ENCODE results near the gene MIGA2.
"Not testable (repeated sequence)": the region's sequence is repeated elsewhere in the genome, so short reads cannot be mapped to it uniquely, and the experiment has no call there.

The MIGA2 gene, protein sequence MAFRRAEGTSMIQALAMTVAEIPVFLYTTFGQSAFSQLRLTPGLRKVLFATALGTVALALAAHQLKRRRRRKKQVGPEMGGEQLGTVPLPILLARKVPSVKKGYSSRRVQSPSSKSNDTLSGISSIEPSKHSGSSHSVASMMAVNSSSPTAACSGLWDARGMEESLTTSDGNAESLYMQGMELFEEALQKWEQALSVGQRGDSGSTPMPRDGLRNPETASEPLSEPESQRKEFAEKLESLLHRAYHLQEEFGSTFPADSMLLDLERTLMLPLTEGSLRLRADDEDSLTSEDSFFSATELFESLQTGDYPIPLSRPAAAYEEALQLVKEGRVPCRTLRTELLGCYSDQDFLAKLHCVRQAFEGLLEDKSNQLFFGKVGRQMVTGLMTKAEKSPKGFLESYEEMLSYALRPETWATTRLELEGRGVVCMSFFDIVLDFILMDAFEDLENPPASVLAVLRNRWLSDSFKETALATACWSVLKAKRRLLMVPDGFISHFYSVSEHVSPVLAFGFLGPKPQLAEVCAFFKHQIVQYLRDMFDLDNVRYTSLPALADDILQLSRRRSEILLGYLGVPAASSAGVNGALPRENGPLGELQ

DNA sequence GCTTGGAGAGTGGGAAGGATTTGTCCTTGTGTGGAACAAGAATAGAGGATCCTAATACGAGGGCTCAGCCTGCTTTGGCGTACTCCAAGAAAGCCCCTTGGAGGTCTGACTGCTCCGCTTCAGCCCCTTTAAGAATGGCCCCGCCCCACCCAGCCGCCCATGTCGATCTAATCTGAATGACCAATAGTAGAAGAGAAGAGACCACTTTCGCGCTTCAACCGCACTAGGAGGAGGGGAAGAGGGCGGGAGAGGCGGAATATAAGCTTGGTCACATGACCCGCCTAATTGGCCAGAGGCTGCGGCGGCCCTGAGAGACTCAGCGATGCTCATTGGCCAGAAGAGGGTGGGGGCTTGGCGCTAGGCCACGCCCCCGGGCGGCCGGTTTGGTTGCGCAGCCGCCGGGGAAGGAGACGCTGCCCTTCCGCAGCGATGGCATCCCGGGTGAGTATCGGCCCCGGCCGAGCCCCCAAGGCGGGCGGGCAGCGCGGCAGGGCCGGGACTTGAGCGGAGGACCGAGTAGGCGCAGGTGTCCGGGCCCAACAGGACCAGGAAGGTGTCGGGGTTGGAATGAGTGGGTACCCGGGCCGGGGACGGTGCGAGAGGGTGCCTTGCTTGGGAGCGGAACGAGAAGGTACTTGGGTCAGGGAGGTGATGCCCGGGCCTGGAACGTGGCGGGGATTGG is at the start of gene MIGA2:
Gene MIGA2, plus strand, starts transcription at position 386 of the 682 bp plus-strand sequence. CDS start 3,969 bp downstream, outside the sequence.
- DNase-seq: peak; percentile 99

- no peak for DNase-seq
These were observed 49.8 kb upstream of the MIGA2 start for GRCh38 chr9:128986671-128987070.

DNA sequence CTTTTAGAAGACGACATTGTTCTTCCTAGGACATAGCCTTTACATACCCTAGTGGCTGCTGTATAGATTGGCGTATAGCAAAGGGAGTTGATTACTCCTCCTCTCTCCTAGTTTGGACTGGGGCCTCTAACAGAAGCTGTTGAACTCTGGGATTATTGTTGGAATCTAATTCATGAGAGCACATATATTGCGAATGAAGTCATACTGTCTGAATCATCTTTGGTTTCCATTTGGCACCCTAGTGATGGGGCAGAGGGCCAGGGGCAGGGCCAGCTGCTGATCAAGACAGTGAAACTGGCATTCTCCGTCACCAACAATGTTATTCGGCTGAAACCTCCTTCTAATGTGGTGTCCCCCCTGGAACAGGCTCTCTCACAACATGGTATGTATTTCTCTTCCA is 48.6 kb upstream of the MIGA2 start:
- no peak for DNase-seq

DNA sequence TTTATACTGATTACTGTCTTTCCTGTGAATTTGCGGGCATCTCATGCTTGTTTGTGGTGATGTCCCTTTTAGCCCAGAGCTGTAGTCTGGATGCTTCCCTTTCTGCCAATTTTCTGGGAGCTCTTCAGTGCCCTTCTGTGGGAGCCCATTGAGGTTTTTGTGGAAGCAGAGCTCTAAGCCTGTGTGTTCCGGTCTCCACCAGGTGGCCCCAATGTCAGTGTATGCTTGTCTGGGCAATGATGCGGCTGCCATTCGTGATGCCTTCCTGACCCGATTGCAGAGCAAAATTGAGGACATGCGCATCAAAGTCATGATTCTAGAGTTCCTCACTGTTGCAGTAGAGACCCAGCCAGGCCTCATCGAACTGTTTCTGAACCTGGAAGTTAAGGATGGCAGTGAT is 43.4 kb upstream of the MIGA2 start:
- no peak for DNase-seq

GRCh38 chr9:128995791-128996190 is 40.6 kb upstream of the MIGA2 start:
- no peak for DNase-seq

DNA sequence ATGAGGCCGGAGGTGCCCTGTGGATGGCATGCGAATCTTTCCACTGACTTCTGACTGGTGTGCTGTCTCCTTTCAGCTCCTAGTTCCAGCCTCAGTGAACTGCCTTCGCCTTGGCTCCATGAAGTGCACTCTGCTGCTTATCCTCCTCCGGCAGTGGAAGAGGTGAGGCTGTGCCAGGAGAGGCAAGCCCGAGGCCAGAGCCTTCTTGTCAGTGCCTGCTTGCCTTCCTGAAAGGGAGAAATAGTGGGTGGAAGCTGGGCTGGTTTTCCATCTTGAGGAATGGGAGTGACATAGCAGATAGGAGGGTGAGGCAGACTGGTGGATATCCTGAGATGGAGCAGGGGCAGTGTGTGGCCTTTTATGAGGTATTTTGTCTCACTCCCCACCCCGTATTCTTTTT is 38.0 kb upstream of the MIGA2 start:
- DNase-seq: no peak

DNA sequence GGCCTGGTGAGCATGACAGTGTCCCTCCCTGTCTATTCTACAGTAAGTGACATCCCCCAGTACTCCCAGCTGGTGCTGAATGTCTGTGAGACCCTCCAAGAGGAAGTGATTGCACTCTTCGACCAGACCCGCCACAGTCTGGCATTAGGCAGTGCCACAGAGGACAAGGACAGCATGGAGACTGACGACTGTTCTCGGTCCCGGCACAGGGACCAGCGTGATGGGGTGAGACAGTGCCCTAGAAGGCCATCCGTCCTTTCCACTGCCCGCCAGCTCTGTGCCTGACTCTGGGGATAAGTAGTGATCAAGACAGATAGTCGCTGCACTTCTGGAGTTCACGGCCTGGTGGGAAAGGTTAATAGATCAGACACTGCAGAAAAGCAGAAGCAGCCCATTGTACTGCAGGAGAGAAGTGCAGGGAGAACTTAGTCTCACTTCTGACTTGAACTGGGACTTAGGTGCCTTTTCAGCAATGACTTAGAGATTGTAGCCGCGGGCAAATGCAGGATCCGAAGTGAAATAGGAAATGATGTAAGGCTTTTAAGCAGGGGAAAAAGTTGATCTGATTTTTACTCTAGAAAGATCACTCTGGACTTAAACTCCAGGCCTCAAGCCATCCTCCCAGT is 36.7 kb upstream of the MIGA2 start:
- no peak for DNase-seq

DNA sequence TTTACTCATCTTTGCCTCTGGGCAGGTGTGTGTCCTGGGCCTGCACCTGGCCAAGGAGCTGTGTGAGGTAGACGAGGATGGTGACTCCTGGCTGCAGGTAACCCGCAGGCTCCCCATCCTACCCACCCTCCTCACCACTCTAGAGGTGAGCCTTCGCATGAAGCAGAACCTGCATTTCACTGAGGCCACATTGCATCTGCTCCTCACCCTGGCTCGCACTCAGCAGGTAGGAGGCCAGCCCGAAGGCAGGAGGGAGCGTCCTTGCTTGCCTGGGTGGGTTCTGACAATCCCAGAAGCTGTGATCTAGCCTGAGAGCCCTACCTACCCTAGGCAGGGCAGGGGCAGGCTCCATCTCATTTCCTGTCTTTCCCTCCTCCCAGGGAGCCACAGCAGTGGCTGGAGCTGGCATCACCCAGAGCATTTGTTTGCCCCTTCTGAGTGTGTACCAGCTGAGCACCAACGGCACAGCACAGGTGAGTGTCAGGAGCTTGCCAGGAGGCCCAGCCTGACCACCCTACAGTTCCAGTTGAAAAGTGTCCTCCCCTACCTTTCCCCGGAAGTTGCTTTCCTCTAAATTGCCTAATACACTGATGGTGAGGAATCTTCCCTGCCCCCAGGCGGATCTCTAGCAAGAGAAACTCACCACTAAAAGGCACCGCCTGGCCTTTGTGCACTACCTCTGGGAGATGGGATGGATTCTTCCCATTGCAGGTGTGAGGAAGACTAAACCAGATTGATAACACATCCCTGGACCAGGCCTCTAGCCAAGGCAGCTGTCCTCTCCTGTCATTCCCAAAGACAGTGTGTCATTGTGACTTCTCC is 34.7 kb upstream of the MIGA2 start:
- DNase-seq: no peak

GRCh38 chr9:129002992-129003391 is 33.4 kb upstream of the MIGA2 start:
- DNase-seq: no peak

- DNase-seq: not testable (repeated sequence)
These were observed 32.3 kb upstream of the MIGA2 start for GRCh38 chr9:129004173-129004572.

- no peak for DNase-seq
These were observed 31.0 kb upstream of the MIGA2 start for GRCh38 chr9:129005336-129005997.

DNA sequence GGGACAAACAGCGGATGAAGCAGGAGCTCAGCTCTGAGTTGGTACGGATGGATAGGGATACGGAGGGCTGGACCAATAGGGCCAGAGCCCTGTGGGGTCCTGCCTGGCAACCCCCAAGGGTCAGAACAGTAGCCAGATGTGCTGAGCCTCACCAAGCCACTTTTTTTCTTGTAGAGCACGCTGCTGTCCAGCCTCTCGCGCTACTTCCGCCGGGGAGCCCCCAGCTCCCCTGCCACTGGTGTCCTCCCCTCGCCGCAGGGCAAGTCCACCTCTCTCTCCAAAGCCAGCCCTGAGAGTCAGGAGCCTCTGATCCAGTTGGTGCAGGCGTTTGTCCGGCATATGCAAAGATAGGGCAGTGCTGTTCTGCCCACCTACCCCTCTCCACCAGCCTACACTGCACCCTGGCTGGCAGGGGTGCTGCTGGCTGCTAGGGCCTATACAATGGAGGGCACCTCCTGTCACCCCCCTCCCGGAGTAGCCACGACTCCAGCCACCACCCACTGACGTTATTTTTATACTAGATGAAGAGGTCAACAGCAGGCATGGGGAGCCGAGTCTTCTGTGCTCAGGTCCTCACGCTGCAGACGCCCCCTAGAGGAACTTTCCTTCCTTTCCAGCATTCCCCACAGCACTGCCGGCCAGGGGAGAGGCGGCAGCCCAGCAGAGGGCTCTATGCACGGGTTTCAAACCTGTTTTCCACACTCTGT is 29.9 kb upstream of the MIGA2 start:
- DNase-seq: peak; percentile 90

DNA sequence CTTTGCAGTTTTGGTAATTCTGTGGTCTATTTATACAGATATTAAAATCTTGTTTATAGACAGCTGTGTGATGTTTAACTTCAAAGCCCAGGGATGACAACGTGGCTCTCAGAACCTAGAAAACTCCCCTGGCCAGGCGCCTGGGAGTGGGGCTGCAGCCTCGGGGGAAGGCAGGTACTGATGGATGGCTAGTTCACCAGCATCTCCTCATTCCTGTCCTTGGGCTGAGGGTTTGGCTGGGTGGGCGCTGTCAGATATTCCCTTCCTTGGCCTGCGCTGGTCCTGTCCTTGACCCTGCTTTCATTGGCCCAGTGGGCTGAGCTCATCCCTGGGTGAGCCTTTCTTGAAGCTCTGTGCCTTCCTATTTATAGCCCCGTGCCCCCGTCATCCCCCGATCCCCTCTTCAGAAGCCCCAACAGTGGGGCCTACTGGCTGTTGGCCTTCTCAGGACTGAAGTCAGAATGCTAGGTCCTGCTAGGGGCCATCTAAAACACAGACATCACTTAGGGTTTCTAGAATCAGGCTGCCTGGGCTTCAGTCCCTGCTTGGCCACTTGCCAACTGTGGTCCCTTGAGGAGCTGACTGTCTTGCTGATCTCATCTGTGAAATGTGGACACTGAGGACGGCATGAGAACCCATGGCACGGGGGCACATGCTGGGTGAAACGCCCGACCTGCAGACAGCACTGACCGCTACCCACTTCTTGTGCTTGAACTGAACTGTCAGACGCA is 29.2 kb upstream of the MIGA2 start:
- DNase-seq: no peak

DNA sequence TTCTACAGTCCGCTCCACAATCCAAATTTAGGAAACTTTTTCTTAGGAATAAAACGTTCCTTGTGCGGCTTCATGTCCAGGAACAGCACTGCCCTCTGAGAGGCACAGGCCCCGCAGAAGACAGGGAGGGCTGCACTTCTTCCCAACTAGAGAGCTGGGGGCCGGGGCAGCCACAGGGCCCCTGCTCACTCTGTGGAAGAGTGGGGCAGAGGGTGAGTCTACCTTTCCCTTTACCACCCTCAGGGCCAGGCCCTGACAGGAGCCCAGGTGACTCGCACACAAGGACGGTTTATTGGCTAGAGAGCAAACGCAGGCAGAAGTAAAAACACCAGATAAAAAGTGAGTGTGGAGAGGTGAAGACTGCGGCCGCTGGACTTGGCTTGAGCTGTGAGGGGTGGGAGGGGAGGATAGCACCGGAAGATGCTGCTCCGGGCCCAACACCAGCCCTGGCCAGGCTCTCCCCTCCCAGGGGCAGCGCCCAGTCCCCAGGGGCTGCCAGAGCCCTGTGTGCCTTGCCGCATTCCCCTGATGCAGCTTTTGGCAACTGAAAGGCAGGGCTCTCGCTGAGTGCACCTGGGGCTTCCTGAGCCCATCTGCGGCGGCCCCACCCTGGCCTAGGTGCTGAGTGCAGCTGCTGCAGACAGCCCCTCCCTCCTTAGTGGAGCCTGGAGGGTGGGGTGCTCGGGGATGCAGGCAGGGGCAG is 28.5 kb upstream of the MIGA2 start:
- DNase-seq: no peak

DNA sequence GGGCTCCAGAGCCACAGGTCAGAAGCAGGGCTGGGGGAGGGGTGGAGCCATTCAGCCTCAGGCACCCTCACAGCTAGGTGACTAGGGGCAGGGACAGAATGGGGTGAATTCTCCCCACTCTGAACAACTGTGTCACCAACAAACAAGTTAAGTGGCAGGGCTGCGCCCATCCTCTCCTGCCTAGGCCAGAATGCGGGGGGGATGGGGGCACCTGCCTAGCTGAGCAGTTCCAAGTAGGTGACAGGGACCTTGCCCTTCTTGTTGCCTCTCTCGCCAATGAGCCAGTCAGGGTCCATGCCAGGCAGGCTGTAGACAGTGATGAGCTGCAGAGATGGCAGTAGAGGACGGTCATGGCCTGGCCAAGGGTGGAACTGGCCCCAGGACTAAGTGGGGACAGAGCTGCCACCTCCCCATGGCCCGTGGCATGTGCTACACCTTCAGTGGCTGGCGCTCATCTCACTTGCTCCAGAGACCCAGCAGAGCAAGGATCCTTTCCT is 27.9 kb upstream of the MIGA2 start:
- DNase-seq: no peak

- DNase-seq: no peak
These were observed 27.3 kb upstream of the MIGA2 start for GRCh38 chr9:129008986-129009583.

DNA sequence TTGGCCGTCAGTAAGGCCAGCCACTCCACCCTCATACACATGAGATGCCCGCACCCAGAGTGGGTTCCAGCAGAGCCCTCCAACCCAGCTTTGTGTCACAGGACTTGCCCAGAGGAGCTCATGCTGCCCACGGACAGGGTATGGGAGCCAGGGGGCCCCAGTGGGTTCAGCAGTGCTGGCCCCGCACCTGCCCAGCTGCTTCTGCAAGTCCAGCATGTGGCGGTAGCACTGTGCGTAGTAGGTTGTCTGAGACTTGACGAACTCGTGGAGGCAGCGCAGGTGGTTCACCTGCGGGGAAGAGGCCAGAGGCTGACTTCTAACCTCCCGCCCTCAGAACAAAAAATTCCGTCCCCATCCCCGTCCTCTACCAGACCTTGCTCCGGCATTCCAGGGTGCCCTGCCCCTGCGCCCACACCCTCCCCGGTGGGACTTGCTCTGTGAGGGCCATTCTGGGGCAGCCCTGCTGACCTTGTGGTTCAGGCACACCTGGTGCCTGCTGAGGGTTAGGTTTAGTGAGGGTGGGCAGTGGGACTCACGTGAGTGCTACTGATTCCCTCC is 26.8 kb upstream of the MIGA2 start:
- no peak for DNase-seq

GRCh38 chr9:129010267-129010975 is 26.0 kb upstream of the MIGA2 start:
- DNase-seq: no peak

All from islet precursor cell (in vitro differentiated cells).